Large intestine (tissue), 3 donors: ENCODE results near the gene DRD2. TPM values are rescaled to one million over a fixed set of nuclear protein-coding genes. Genes with fewer than 3 reads are reported as not detected.

Experiments used
- DNase-seq, 2 donors: peaks; one replicate each; pipeline versions ENCODE4 v3.0.0 to v3.0.0-alpha.2; 2013
- H3K27ac ChIP-seq: one replicate; pipeline ENCODE4 v1.5.1; 2013; ENCODE audit warnings: low read length
- H3K27me3 ChIP-seq: 2 replicates; pipeline ENCODE4 v1.6.1; 2013; ENCODE audit warnings: low read length; ENCODE audit not compliant: control insufficient read depth, insufficient read depth
- H3K36me3 ChIP-seq: 2 replicates; pipeline ENCODE4 v1.6.1; 2013; ENCODE audit warnings: low read length; ENCODE audit not compliant: control insufficient read depth, insufficient read depth
- H3K4me1 ChIP-seq: one replicate; pipeline ENCODE4 v1.6.1; 2013; ENCODE audit warnings: low read length; ENCODE audit not compliant: control insufficient read depth, insufficient read depth
- H3K4me3 ChIP-seq: one replicate; pipeline ENCODE4 v1.5.1; 2013; ENCODE audit warnings: low read length
- H3K9me3 ChIP-seq: one replicate; pipeline ENCODE4 v1.6.1; 2013; ENCODE audit warnings: mild to moderate bottlenecking, low read depth, low read length, moderate library complexity; ENCODE audit not compliant: control insufficient read depth
- WGBS: methylation state at CpG from one replicate; pipeline ENCODE4 v1.1.5; 2013; ENCODE audit warnings: low lambda C conversion rate; ENCODE audit not compliant: insufficient coverage; 5-methylcytosine and 5-hydroxymethylcytosine counted together
- polyA plus RNA-seq: library from polyadenylated mRNA; unstranded; fragments of 120-200 nt; gene quantifications from one replicate; pipeline ENCODE4 v1.2.1, GENCODE V29; 2013

The DRD2 gene
- polyA plus RNA-seq, 1 donor: 0.66 TPM

- H3K27me3 ChIP-seq: peaks cover 7% of the 10 kb centered on the region
- no CpG with 5 or more reads among the region's 2 CpGs for WGBS
- H3K36me3 ChIP-seq: no peaks in the 10 kb centered on the region
- H3K9me3 ChIP-seq: no peaks in the 10 kb centered on the region
- no peaks in the 10 kb centered on the region for H3K4me1 ChIP-seq
- no peak for DNase-seq
- no peak overlapping the region for H3K27ac ChIP-seq
- H3K4me3 ChIP-seq: no peak overlapping the region
These were observed 9.0 kb upstream of the DRD2 start for GRCh38 chr11:113484223-113484622.

- no peaks in the 10 kb centered on the region for H3K9me3 ChIP-seq
- H3K4me1 ChIP-seq: no peaks in the 10 kb centered on the region
- H3K27me3 ChIP-seq: peaks cover 22% of the 10 kb centered on the region
- H3K4me3 ChIP-seq: no peak overlapping the region
- no peak for DNase-seq
- no peaks in the 10 kb centered on the region for H3K36me3 ChIP-seq
- H3K27ac ChIP-seq: no peak overlapping the region
- WGBS: 83% methylated on average over 2 of the region's 3 CpGs
These were observed 6.5 kb upstream of the DRD2 start for GRCh38 chr11:113481672-113482071.

GRCh38 chr11:113481226-113481625, 6.0 kb upstream of the DRD2 start:
- Histone ChIP-seq H3K9me3 (no peaks in the 10 kb centered on the region), H3K4me1 (no peaks in the 10 kb centered on the region), H3K27ac (no peak overlapping the region), H3K36me3 (no peaks in the 10 kb centered on the region), H3K4me3 (no peak overlapping the region), H3K27me3 (peaks cover 27% of the 10 kb centered on the region)
- DNase-seq: no peak

GRCh38 chr11:113477321-113477720, 2.1 kb upstream of the DRD2 start:
- no CpG with 5 or more reads among the region's 8 CpGs for WGBS
- Histone ChIP-seq H3K4me3 (no peak overlapping the region), H3K27ac (no peak overlapping the region), H3K9me3 (peaks cover 3% of the 10 kb centered on the region), H3K4me1 (no peaks in the 10 kb centered on the region), H3K36me3 (no peaks in the 10 kb centered on the region), H3K27me3 (peaks cover 57% of the 10 kb centered on the region)
- no peak for DNase-seq

GRCh38 chr11:113476553-113476952, 1.4 kb upstream of the DRD2 start:
- H3K27ac ChIP-seq: no peak overlapping the region
- peaks cover 3% of the 10 kb centered on the region for H3K9me3 ChIP-seq
- H3K4me3 ChIP-seq: no peak overlapping the region
- no peak for DNase-seq
- peaks cover 62% of the 10 kb centered on the region for H3K27me3 ChIP-seq
- WGBS: no CpG with 5 or more reads among the region's 3 CpGs
- no peaks in the 10 kb centered on the region for H3K4me1 ChIP-seq
- no peaks in the 10 kb centered on the region for H3K36me3 ChIP-seq

- peaks cover 59% of the 10 kb centered on the region for H3K27me3 ChIP-seq
- no peaks in the 10 kb centered on the region for H3K36me3 ChIP-seq
- H3K27ac ChIP-seq: no peak overlapping the region
- H3K9me3 ChIP-seq: peaks cover 3% of the 10 kb centered on the region
- H3K4me3 ChIP-seq: no peak overlapping the region
- WGBS: no CpG with 5 or more reads among the region's 70 CpGs
- no peaks in the 10 kb centered on the region for H3K4me1 ChIP-seq
- peak; percentile 50 to 77 for DNase-seq
These were observed 637 bp downstream of the DRD2 start for GRCh38 chr11:113474362-113475159.

- Histone ChIP-seq H3K27me3 (peaks cover 59% of the 10 kb centered on the region), H3K9me3 (peaks cover 3% of the 10 kb centered on the region), H3K27ac (no peak overlapping the region), H3K4me1 (no peaks in the 10 kb centered on the region), H3K4me3 (no peak overlapping the region), H3K36me3 (no peaks in the 10 kb centered on the region)
- DNase-seq: no peak
- WGBS: no CpG with 5 or more reads among the region's 9 CpGs
These were observed 1.2 kb downstream of the DRD2 start for GRCh38 chr11:113473983-113474361.

- Histone ChIP-seq H3K27me3 (peaks cover 51% of the 10 kb centered on the region), H3K36me3 (no peaks in the 10 kb centered on the region), H3K9me3 (peaks cover 3% of the 10 kb centered on the region), H3K27ac (no peak overlapping the region), H3K4me1 (no peaks in the 10 kb centered on the region), H3K4me3 (no peak overlapping the region)
- no CpG with 5 or more reads among the region's 1 CpG for WGBS
- DNase-seq: no peak
These were observed 2.7 kb downstream of the DRD2 start for GRCh38 chr11:113472471-113472870.

- Histone ChIP-seq H3K4me3 (no peak overlapping the region), H3K4me1 (no peaks in the 10 kb centered on the region), H3K27me3 (peaks cover 34% of the 10 kb centered on the region), H3K27ac (no peak overlapping the region), H3K36me3 (no peaks in the 10 kb centered on the region), H3K9me3 (peaks cover 3% of the 10 kb centered on the region)
- no CpG with 5 or more reads among the region's 5 CpGs for WGBS
- no peak for DNase-seq
These were observed 5.0 kb downstream of the DRD2 start for GRCh38 chr11:113470233-113470632.

GRCh38 chr11:113468726-113469345, 6.4 kb downstream of the DRD2 start:
- 88% methylated on average over 1 of the region's 8 CpGs for WGBS
- no peak overlapping the region for H3K27ac ChIP-seq
- no peaks in the 10 kb centered on the region for H3K4me1 ChIP-seq
- H3K27me3 ChIP-seq: peaks cover 24% of the 10 kb centered on the region
- no peaks in the 10 kb centered on the region for H3K9me3 ChIP-seq
- H3K36me3 ChIP-seq: no peaks in the 10 kb centered on the region
- H3K4me3 ChIP-seq: no peak overlapping the region
- DNase-seq: no peak

- WGBS: 83% methylated on average over 2 of the region's 2 CpGs
- Histone ChIP-seq H3K27me3 (peaks cover 14% of the 10 kb centered on the region), H3K4me3 (no peak overlapping the region), H3K27ac (no peak overlapping the region), H3K4me1 (no peaks in the 10 kb centered on the region), H3K9me3 (no peaks in the 10 kb centered on the region), H3K36me3 (no peaks in the 10 kb centered on the region)
- DNase-seq: no peak
These were observed 7.7 kb downstream of the DRD2 start for GRCh38 chr11:113467545-113467944.
